Activated gamma-delta T cell treated with anti-CD3 and anti-CD28 coated beads, Interleukin-2, amount 50 U/mL, for 16 hours (primary cell): ENCODE data around the gene SPACA4.

ENCODE experiments used
- DNase-seq: peaks from one replicate; pipeline ENCODE4 v3.0.0-alpha.2; 2020; ENCODE audit warnings: low read depth

Gene SPACA4

DNA sequence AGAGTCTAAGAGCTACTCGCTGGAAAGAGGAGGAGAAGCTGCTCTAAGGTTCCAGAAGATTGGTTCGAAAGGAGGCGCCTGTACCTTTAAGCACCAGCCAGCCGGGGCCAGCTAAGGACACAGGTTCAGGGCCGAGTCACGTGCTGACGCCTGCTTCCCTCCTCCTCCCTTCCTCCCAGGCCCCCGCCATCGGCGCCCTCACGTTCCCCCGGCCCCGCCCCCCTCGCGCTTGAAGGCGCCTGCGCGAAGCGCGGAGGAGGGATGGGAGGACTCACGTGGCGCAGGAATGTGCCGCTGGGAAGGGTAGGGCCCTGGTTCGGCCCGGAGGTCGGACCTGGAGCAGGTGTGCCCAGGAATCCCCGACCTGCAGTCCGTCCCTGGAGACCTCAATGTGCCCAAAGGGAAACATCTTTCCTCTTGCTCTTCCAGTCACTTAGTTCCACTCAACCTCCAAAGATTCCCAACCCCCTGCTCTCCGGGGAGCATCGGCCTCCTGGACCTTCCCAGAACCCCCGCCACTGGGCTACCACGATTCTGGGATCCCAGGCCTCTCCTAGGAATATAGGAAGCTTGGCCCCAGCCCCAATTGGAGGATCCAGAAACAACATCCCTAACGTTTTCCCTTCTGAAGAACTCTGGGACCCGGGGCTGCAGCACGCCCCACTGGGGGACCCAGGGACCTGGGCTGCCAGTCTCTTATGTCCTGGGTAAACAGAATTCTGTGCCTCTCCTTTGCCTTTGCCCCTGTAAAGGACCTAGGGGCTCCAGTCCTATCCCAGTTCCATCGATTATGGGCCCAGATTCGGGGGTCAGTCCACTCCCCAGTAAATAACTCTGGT lies 28.1 kb downstream of the SPACA4 start:
- DNase-seq: peak; percentile 84

- peak; percentile 66 for DNase-seq
These were observed 28.9 kb downstream of the SPACA4 start for GRCh38 chr19:48635263-48635965.

- no peak for DNase-seq
These were observed 29.7 kb downstream of the SPACA4 start for GRCh38 chr19:48635966-48636858.

- DNase-seq: no peak
These were observed 30.4 kb downstream of the SPACA4 start, which contains the start of gene DBP for GRCh38 chr19:48636859-48637448. Gene DBP, minus strand, starts transcription at chr19:48637379. Its CDS starts 385 bp downstream, at chr19:48636994.

- peak; percentile 100 for DNase-seq
These were observed 31.0 kb downstream of the SPACA4 start for GRCh38 chr19:48637449-48637947.

GRCh38 chr19:48637948-48638830 lies 31.6 kb downstream of the SPACA4 start:
- DNase-seq: peak; percentile 70

DNA sequence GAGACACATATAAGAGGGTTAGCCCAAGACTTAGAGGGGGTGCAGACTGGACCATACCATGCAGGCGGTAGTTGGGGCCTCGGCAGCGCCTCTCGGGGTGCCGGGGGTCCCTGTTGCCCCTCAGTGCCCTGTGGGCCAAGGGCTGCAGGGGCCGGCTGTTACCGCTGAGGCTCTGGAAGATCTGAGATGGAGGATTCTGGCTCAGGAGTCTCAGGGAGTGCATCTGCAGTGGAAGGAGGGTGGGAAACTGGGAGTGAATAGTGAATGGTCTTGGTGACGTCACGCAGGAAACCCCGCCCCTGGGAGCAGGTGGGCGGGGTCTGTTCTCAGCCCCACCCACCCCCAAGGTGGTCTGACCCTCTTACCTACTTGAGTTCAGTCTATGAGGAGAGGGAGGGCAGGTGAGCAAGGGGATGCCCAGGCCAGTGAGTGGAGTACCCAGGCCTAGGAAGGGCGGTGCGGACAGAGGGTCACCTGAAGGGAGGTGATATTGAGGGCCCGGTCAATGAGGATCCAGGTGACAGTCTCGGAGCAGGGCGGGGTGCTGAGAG lies 32.4 kb downstream of the SPACA4 start:
- DNase-seq: no peak

- DNase-seq: no peak
These were observed 33.2 kb downstream of the SPACA4 start for GRCh38 chr19:48639483-48640375.

GRCh38 chr19:48641850-48642249 lies 35.3 kb downstream of the SPACA4 start:
- DNase-seq: no peak

GRCh38 chr19:48642862-48643261 lies 36.3 kb downstream of the SPACA4 start:
- no peak for DNase-seq

DNA sequence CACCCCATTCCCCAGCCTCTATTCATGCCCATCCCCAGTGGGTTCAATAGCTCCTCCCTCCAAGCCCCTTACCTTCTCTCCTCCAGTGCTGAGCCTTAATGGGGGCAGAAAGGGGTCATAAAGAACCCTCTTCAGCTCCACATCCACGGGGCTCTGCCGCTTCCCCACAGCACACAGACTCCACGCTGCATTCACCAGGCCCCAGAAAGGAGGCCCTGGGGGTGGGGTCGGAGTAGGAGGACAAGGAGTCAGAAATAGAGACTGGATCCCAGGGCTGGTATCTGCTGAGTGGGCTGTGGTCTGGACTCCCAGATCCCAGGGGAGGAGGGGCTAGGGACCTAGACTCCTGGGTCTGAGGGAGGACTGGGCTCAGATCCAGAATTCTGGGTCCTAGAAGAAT lies 37.8 kb downstream of the SPACA4 start:
- DNase-seq: no peak

DNA sequence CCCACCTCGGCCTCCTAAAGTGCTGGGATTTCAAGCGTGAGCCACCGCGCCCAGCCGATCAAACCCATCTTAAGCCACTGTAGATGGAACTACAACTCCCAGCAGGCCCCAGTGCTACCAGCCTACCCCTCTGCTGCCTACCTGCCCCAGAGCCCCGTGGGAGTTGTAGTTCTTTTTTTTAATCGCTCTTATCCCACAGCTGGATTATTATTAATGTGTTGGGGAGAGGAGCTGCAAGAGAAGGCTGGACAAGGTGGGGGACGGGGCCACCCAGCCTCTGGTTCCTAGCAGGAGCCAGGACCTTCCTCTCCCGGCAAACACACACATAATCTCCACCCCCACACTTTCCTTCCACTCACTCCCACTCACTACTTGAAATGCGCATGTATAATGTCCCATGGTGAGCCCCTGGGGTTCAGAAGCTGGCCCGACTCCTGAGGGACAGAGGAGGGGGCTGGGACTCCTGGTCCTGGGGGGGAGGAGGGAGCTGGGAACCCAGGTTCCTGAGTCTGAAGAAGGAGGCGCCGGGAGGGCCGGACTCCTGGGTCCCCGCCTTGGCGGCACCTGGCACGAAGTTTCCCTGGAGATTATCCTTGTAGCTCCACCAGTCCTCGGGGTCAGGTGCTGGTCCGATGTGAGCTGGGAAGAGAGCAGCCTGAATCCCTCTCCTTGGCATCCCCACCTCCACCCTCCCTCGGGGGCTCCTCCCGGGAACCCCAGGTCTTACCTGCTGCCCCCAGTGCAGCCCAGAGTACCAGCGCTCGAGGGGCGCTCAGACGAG lies 38.5 kb downstream of the SPACA4 start:
- DNase-seq: peak; percentile 58

- DNase-seq: no peak
These were observed 39.1 kb downstream of the SPACA4 start for GRCh38 chr19:48645620-48646000.

DNA sequence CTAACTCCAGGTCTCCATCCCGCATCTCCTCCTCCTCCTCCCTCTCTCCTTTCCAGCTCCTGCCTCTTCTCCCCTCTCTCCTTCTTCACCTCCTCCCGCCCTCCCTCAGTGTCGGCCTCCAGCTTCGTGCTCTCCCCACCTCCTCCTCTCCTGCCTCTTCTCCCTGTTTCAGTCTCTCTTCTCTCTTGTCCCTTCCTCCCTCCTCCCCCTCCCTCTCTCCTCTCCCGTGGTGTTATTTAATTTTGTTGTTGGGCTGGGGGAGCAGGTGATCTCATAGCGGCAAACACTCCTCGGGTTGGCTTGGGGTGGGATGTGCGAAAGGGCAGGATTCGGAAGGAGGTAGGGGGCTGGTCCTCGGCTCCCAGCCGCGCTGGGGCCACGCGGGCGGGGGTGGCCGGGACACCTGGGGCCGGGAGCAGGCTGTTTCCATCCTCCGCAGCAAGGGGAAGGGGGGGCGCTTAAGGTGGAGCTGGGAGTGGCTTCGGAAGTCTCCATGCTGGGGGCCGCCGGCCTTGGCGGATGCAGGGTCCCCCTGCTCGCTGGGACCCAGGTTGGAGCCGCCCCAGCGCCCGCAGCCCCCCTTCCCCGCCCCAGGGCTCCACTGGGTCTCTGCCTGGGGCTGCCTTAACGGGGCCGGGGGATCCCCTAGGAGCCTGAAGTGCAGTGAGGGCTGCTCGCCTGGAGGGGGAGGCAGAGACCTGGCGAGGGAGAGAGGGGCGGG lies 39.6 kb downstream of the SPACA4 start, which contains the start of gene CA11:
Gene CA11, minus strand, starts transcription at position 187 of the 721 bp plus-strand sequence. CDS start 555 bp downstream, outside the sequence.
- DNase-seq: peak; percentile 87

- DNase-seq: no peak
These were observed 40.2 kb downstream of the SPACA4 start for GRCh38 chr19:48646722-48647216.

GRCh38 chr19:48648134-48648533 lies 41.6 kb downstream of the SPACA4 start:
- no peak for DNase-seq

DNA sequence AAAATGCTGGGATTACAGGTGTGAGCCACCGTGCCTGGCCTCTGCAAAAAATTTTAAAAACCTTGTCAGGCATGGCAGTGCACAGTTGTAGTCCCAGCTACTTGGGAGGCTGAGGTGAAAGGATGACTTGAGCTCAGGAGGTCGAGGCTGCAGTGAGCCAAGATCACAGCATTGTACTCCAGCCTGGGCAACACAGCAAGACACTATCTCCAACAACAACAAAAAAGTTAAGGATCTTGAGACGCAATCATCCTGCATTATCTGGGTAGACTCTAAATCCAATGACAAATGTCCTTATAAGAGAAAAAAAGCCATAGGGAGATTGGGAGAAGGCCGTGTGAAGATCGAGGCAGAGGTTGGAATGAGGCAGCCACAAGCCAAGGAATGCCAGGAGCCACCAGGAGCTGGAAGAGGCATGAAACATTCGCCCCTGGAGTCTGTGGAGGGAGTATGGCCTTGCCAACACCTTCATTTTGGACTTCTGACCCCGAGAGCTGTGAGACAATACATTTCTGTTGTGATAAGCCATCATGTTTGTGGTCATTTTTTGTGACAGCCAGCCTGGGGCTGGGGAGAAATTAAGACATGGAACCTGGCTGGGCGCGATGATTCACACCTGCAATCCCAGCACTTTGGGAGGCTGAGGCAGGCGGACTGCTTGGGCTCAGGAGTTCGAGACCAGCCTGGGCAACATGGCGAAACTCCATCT lies 44.6 kb downstream of the SPACA4 start:
- no peak for DNase-seq
